Astrocyte (in vitro differentiated cells and primary cell): ENCODE data around the gene KCNQ1. TPM values are rescaled to one million over a fixed set of nuclear protein-coding genes. Genes with fewer than 3 reads are reported as not detected.

Source experiments
- DNase-seq: peaks from one replicate; pipeline ENCODE4 v3.0.0-alpha.2; 2010; ENCODE audit warnings: low read depth
- FAIRE-seq: peaks from 2 replicates; lab custom pipeline; 2011; peaks lifted over from hg19 to GRCh38; lab: Jason Lieb, UNC
- H2AFZ ChIP-seq: 2 replicates; pipeline ENCODE4 v1.6.0; 2012; ENCODE audit warnings: low read depth, low read length, inconsistent platforms
- H3K27ac ChIP-seq: 2 replicates; pipeline ENCODE4 v1.5.1; 2011; ENCODE audit warnings: low read depth, low read length, inconsistent platforms
- H3K27me3 ChIP-seq: 2 replicates; pipeline ENCODE4 v1.6.0; 2011; ENCODE audit warnings: low read length, inconsistent platforms; ENCODE audit not compliant: insufficient read depth
- H3K36me3 ChIP-seq: 2 replicates; pipeline ENCODE4 v1.5.1; 2011; ENCODE audit warnings: low read length, inconsistent platforms; ENCODE audit not compliant: insufficient read depth
- H3K4me1 ChIP-seq: 2 replicates; pipeline ENCODE4 v1.5.1; 2011; ENCODE audit warnings: low read length, inconsistent platforms; ENCODE audit not compliant: insufficient read depth
- H3K4me2 ChIP-seq: 2 replicates; pipeline ENCODE4 v1.6.0; 2012; ENCODE audit warnings: low read length, inconsistent platforms
- H3K4me3 ChIP-seq: 2 replicates; pipeline ENCODE4 v1.5.1; 2011; ENCODE audit warnings: low read depth, mild to moderate bottlenecking, low read length, inconsistent platforms; ENCODE audit not compliant: insufficient read depth
- H3K79me2 ChIP-seq: 2 replicates; pipeline ENCODE4 v1.6.0; 2012; ENCODE audit warnings: mild to moderate bottlenecking, low read length, inconsistent platforms; ENCODE audit not compliant: insufficient read depth
- H3K9ac ChIP-seq: 2 replicates; pipeline ENCODE4 v1.6.0; 2012; ENCODE audit warnings: mild to moderate bottlenecking, low read length, inconsistent platforms
- H3K9me3 ChIP-seq: 2 replicates; pipeline ENCODE4 v1.5.1; 2012; ENCODE audit warnings: low read depth, mild to moderate bottlenecking, low read length, inconsistent platforms; ENCODE audit not compliant: insufficient read depth
- H4K20me1 ChIP-seq: 2 replicates; pipeline ENCODE4 v1.6.0; 2012; ENCODE audit warnings: low read length, inconsistent platforms; ENCODE audit not compliant: insufficient read depth
- H3K27ac Mint-ChIP-seq: one replicate; pipeline ENCODE4 v1.8.0; 2021; ENCODE audit warnings: mild to moderate bottlenecking, mixed read lengths; ENCODE audit not compliant: unreplicated experiment
- H3K27me3 Mint-ChIP-seq: one replicate; pipeline ENCODE4 v1.8.0; 2021; ENCODE audit warnings: low read depth, mixed read lengths; ENCODE audit not compliant: unreplicated experiment
- H3K36me3 Mint-ChIP-seq: one replicate; pipeline ENCODE4 v1.8.0; 2021; ENCODE audit warnings: low read depth, mixed read lengths; ENCODE audit not compliant: unreplicated experiment
- H3K4me1 Mint-ChIP-seq: one replicate; pipeline ENCODE4 v1.8.0; 2021; ENCODE audit warnings: low read depth, mixed read lengths; ENCODE audit not compliant: unreplicated experiment
- H3K4me3 Mint-ChIP-seq: one replicate; pipeline ENCODE4 v1.8.0; 2021; ENCODE audit warnings: mild to moderate bottlenecking, moderate library complexity, mixed read lengths; ENCODE audit not compliant: unreplicated experiment
- H3K9me3 Mint-ChIP-seq: one replicate; pipeline ENCODE4 v1.8.0; 2021; ENCODE audit warnings: mild to moderate bottlenecking, mixed read lengths; ENCODE audit not compliant: unreplicated experiment
- EZH2 ChIP-seq: IDR thresholded peaks from 2 replicates; pipeline ENCODE4 v1.6.1; 2012; ENCODE audit warnings: mild to moderate bottlenecking, low read length, inconsistent platforms; ENCODE audit not compliant: insufficient read depth
- total RNA-seq: library from RNA; stranded (reverse); gene quantifications from 2 replicates; pipeline ENCODE4 v1.2.1, GENCODE V29; 2021
- TF ChIP-seq, protein P1 (sequence below): IDR thresholded peaks from 2 replicates; pipeline ENCODE4 v1.5.1; 2011; ENCODE audit warnings: low read depth, mild to moderate bottlenecking, inconsistent platforms, low read length, moderate library complexity; ENCODE audit not compliant: insufficient read depth

Gene KCNQ1
- total RNA-seq, 1 donor from 2014 or later: not detected

DNA sequence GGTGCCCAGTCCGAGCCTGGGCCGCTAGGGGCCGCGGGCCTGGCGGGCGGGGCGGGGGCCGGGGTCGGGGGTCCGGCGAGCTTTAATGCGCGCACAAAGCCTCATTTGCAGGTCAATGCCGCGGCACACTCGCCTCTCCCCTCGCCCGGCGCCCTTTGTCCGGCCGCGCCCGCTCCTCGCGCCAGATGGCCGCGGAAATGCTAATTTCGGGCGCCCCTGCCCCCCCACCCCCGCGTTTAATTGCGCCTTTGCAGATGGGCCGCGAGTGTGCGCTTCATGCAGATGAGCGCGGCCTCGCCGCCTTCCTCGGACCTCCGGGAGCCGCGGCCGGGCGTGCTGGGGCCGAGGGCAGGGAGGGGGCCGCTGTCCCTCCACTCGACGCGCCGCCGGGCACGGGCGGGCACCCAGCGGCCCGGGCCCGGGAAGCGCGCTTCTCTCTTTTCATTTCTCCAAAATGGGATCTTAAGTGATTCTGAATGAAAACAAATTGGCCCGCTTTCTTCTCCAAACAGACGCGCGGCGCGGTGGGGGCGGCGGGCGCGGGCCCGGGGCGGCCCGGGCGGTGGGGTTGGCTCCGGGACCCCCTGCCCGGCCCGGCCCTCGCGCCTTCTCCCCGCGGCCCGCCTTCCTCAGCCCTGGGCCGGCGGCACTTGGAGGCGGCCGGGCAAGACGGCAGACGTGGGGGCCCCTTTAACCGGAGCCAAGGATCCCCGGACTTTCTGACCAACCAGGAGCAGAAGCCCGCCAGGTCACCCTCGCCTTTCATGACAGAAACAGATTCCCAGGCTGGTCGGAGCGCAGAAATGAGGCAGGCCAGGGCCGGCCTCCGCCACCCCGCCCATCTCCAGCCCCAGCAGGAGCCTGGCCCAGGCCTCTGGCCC, 417.8 kb downstream of the KCNQ1 start:
- FAIRE-seq: no peak
- no peak for DNase-seq
- H3K27ac ChIP-seq: no peak overlapping the region
- Mint-ChIP-seq H3K27me3 (peaks cover 61% of the 10 kb centered on the region), H3K36me3 (peaks cover 2% of the 10 kb centered on the region), H3K9me3 (peaks cover 4% of the 10 kb centered on the region), H3K4me1 (no peaks in the 10 kb centered on the region), H3K4me3 (no peak overlapping the region), H3K27ac (no peak overlapping the region)
- H3K79me2 ChIP-seq: no peaks in the 10 kb centered on the region
- H3K4me2 ChIP-seq: peak overlapping the region; percentile 50
- H3K36me3 ChIP-seq: no peaks in the 10 kb centered on the region
- no peak overlapping the region for H2AFZ ChIP-seq
- H3K9me3 ChIP-seq: peaks cover 4% of the 10 kb centered on the region
- TF ChIP-seq EZH2: peak; percentile 60
- TF ChIP-seq, protein P1, sequence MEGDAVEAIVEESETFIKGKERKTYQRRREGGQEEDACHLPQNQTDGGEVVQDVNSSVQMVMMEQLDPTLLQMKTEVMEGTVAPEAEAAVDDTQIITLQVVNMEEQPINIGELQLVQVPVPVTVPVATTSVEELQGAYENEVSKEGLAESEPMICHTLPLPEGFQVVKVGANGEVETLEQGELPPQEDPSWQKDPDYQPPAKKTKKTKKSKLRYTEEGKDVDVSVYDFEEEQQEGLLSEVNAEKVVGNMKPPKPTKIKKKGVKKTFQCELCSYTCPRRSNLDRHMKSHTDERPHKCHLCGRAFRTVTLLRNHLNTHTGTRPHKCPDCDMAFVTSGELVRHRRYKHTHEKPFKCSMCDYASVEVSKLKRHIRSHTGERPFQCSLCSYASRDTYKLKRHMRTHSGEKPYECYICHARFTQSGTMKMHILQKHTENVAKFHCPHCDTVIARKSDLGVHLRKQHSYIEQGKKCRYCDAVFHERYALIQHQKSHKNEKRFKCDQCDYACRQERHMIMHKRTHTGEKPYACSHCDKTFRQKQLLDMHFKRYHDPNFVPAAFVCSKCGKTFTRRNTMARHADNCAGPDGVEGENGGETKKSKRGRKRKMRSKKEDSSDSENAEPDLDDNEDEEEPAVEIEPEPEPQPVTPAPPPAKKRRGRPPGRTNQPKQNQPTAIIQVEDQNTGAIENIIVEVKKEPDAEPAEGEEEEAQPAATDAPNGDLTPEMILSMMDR: no peak
- peaks cover 32% of the 10 kb centered on the region for H3K27me3 ChIP-seq
- H3K4me1 ChIP-seq: no peaks in the 10 kb centered on the region
- H4K20me1 ChIP-seq: no peaks in the 10 kb centered on the region
- H3K4me3 ChIP-seq: no peak overlapping the region
- no peak overlapping the region for H3K9ac ChIP-seq

DNA sequence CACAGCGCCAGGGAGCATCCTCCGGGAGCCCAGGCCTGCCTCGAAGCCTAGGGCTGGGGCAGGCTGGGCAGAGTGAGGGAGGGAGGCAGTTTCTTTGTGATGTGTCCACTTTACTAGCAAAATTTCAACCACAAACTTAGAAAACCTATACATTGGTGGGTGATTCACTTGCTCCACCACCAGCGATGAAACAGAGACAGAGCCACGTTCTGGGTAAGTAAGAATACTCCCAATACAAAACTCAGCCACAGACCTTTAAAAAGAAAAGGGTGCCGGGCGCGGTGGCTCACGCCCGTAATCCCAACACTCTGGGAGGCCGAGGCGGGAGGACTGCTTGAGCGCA, 418.4 kb downstream of the KCNQ1 start:
- Mint-ChIP-seq H3K4me1 (no peaks in the 10 kb centered on the region), H3K36me3 (peaks cover 2% of the 10 kb centered on the region), H3K27me3 (peaks cover 67% of the 10 kb centered on the region), H3K4me3 (no peak overlapping the region), H3K27ac (no peak overlapping the region), H3K9me3 (peaks cover 5% of the 10 kb centered on the region)
- Histone ChIP-seq H3K27ac (no peak overlapping the region), H4K20me1 (no peaks in the 10 kb centered on the region), H3K9me3 (peaks cover 4% of the 10 kb centered on the region), H2AFZ (no peak overlapping the region), H3K79me2 (no peaks in the 10 kb centered on the region), H3K4me1 (no peaks in the 10 kb centered on the region), H3K4me3 (no peak overlapping the region), H3K27me3 (peaks cover 38% of the 10 kb centered on the region), H3K9ac (no peak overlapping the region), H3K4me2 (peak overlapping the region; percentile 50), H3K36me3 (no peaks in the 10 kb centered on the region)
- TF ChIP-seq, protein P1: no peak
- no peak for TF ChIP-seq EZH2
- FAIRE-seq (no peak), DNase-seq (no peak)

DNA sequence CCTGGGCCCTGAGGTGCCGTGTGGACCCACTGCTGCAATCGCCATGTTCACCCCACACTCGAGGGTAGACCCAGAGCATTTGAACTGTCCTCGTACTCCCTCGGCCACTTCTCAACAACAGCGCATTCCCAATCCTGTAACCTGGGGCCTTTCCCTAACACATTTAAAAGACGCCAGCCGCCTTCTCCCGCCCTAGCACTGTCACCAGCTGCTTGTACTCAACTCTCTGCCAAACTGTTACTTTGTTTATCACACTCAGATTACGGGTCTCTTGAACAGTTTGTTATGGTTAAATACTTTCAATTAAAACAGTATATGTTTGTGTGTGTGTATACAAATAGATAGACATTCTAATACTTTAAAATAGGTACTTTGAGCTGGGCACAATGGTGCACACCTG, 420.1 kb downstream of the KCNQ1 start:
- Histone ChIP-seq H3K4me1 (peaks cover under 1% of the 10 kb centered on the region), H3K9ac (no peak overlapping the region), H2AFZ (no peak overlapping the region), H3K79me2 (no peaks in the 10 kb centered on the region), H3K9me3 (peaks cover 4% of the 10 kb centered on the region), H3K27me3 (peaks cover 44% of the 10 kb centered on the region), H4K20me1 (no peaks in the 10 kb centered on the region), H3K4me2 (no peak overlapping the region), H3K27ac (no peak overlapping the region), H3K4me3 (no peak overlapping the region), H3K36me3 (no peaks in the 10 kb centered on the region)
- no peak overlapping the region for H3K27ac Mint-ChIP-seq
- TF ChIP-seq, protein P1: no peak
- TF ChIP-seq EZH2: no peak
- H3K27me3 Mint-ChIP-seq: peaks cover 63% of the 10 kb centered on the region
- H3K4me1 Mint-ChIP-seq: no peaks in the 10 kb centered on the region
- peaks cover 10% of the 10 kb centered on the region for H3K9me3 Mint-ChIP-seq
- no peak for DNase-seq
- peaks cover 2% of the 10 kb centered on the region for H3K36me3 Mint-ChIP-seq
- FAIRE-seq: no peak
- H3K4me3 Mint-ChIP-seq: no peak overlapping the region
